GM15510 (cell line): Measurements from ENCODE around the gene HAUS7.

ENCODE experiments used
- POLR2A ChIP-seq: IDR thresholded peaks from 3 replicates; pipeline ENCODE4 v1.6.1; 2011; ENCODE audit warnings: borderline replicate concordance; ENCODE audit not compliant: insufficient read length; ENCODE audit errors: extremely low read depth

Gene HAUS7

DNA sequence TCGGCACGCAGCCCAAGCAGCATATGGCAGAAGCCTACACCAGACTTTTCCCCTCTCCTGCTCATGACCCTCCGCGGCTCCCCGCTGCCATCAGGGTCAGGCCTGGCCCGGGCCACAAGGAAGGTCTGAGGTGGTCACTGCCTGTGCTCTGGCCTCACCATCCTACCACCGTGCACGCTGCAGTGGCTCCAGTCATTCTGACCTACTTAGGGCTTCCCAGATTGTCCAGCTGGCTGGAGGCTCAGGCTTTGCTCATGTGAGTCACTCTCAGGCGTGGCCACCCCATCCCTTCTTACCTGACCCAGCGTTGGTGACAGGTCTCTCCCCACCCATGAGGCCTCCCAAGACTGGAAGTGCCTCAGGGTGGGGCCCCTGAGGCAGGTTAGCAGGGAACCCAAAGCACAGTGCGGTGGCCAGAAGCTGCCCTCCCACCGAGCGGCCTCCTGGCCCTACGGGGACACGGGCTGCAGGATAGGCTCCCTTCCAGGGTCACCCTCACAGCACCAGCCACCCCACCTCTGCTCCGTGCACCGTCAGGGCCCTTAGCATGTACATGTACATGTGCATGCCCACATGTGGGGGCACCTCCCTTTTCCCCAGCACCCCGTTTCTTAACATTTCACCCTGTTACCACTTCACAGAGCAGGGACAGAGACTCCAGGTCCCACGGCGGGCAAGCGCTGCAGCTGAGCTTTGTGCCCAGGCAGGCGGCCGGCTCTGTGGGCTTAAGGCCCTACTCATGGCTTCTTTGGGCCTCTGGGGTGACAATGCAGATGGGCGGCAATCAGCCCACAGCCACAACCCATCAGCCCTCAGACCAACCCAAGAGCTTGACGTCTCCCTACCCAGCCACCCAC is 26.7 kb downstream of the HAUS7 start:
- no peak for TF ChIP-seq POLR2A

DNA sequence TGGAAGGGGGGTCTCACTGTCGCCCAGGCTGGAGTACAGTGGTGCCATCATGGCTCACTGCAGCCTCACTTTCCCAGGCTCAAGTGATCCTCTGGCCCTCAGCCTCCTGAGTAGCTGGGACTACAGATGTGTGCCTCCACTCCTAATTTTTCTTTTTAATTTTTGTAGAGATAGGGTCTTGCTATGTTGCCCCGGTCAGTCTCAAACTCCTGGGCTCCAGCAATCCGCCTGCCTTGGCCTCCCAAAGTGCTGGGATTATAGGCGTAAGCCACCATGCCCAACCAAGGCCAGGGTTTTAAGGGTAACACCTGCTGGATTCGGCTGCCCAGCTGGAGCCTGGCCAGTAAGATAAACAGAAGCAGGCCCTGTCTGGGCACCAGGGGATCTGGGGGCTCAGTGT is 27.9 kb downstream of the HAUS7 start:
- TF ChIP-seq POLR2A, result no peak

DNA sequence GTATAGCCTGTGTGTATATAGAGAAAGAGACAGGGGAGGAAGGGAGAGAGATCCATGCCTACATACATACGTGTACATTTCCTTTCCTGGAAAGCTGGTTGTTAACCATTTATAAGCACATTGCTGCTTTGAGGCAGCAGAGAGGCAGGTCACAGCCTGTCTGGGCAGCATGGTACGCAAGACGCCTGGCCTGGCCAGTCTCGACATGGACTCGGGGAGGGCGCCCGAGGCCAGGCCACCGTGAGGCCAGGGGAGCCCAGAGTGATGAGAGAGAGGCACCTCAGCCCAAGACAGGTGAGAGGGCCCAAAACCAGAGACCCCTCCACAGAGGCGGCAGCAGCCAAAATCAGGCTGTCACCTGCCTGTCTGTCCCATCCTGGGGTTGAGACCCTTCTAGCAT is 28.4 kb downstream of the HAUS7 start:
- no peak for TF ChIP-seq POLR2A

DNA sequence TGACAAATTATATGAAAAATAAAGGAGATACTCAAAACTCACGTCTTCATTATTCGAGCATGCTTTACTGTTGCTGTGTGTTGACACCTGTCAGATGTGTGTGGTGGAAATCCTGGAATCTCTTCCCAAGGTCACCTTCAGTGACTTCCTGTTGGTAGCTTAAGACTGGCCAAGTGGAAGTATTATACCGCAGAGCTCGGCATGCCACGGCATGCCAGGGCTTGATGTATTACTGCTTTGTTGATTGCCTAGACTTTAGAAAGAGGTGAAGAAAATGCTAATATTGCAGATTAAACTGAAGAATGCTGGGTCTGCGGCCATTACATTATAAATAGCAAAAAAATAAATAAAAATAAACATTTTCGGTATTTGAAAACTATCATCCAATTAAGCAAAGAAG is 29.1 kb downstream of the HAUS7 start:
- no peak for TF ChIP-seq POLR2A

DNA sequence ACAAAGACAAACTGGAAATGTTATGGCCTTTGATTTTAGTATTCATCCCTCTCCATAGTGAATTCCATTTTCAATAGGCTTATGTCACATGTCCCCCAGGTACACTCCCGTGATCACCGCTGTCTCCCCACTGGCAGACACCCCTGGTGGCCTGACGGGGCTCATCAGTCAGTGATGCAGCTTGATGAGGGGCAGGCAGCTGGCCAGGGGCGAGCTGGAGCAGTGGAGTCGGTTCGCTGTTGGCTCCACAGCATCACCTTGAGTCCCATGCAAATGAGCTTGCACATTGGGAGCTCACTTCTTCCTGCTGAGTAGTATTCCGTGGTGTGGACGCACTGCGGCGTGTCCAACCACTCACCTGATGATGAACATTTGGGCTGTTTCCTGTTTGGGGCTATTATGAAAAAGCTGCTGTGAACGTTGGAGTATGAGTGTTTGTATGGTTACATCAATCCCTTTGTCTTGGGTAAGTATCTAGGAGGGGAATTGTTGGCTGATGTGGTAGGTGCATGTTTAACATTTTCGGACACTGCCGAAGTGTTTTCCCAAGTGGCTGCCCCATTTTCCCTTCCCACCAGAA is 29.7 kb downstream of the HAUS7 start:
- TF ChIP-seq POLR2A, result no peak

DNA sequence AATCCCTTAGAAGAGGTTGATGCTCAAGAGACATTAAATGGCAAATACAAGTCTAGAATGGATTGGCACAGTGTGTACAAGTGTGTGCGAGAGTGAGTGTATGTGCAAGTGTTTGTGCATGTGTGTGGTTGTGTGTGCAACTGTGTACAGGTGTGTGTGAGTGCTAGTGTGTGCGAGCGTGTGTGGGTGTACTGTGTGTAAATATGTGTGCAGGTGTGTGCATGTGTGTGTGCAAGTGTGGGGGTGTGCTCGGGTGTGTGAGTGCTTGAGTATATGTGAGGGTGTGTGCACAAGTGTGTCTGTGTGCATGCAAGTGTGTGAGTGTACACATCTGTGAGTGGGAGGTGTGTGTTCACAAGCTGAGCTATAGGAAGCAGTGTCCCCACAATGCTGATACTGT is 30.4 kb downstream of the HAUS7 start:
- TF ChIP-seq POLR2A, result no peak

DNA sequence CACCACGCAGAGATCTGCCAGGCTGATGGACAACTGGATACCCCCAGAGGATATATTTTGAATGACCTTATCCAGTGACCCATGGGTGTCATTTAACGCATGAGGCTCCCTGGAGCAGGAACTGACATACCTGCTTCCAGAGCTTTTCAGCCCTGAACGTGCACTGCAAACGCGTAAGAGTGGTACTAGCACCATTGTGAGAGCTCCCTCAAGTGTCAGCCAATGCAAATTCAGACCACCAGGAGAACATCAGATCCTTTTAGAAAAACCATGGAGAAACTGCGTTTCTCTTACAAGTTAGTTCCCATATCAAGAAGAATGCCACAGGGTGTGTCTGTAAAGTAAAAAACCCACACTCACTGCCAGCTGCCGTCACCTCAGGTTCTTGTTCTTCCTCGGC is 31.8 kb downstream of the HAUS7 start:
- TF ChIP-seq POLR2A, result no peak

DNA sequence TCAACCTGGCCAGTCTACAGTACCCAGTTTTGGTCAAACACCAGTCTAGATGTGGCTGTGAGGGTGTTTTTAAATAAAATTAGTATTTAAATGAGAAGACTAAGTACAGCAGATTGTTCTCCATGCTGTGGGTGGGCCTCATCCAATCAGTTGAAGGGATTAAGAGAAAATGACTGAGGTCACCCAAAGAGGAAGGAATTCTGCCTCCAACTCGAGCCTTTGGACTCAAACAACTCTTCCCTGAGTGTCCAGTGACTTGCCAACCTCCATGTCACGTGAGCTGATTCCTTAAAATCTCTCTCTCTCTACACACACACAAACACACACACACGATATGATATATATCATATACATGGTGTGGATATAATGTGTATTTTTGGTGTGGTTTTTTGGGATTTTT is 34.5 kb downstream of the HAUS7 start:
- no peak for TF ChIP-seq POLR2A

DNA sequence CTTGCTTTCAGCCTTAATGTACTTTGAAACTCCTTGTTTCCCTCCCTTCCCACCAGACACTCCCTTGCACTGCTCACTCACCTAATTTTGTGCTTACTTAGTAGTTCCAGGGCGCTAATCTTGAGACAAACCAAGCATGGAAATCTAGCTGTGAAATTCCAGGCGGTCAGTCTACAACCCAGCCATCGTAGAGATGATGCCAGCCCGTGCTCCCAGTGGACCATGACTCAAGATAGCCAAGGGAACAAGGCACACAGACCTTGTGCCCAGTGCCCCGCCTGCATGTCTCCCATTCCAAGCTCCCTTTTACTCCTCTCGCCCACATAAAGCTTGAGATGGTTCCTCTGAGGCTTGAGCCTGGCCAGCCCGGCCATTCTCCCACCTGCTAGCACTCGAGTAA is 35.6 kb downstream of the HAUS7 start:
- no peak for TF ChIP-seq POLR2A

DNA sequence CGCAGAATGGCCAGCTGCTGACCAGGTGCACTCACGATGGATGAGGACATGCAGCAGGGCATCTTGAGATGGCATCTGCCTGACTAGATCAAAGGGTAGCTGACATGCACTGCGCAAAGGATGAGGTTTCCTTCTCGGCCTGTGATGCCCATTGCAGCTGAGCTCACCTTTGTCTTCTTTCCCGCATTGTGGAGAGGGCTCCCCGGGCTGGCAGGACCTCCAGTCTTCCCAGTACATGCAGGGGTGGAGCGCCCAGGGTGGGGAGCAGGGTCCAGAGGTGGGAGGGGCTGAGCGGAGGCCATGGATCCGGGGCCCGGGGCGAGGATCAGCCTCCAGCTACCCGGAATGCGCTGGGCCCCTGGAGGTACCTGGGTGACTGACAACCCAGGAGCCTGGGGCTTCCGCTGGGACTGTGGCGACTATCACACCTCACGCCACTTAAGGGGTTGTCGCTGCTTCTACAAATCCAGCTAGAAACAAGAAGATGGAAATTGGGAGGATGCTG is 36.5 kb downstream of the HAUS7 start:
- no peak for TF ChIP-seq POLR2A

DNA sequence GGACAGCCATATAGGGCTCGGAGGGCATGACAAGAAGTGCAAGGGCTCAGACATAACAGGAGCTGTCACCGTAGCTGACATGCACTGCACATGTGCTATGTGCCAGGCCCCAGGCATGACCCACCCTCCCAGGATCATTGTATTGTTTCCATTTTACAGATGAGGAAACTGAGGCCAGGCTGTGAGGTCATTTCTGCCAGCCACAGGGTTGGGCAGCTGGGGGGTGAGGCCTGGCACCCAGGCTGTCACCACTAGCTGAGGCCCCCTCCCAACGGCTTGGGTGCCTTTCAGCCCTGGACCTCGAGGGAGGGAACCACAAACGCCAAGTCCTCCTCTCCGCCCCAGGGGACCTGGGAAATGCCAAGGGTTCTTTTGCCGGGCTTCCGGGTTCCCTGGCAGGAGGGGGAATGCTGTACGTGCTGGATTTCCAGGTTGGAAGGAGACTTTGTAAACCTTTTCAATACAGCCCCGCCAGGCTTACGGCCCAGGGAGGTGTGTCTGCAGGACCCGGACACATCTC is 37.2 kb downstream of the HAUS7 start:
- no peak for TF ChIP-seq POLR2A

DNA sequence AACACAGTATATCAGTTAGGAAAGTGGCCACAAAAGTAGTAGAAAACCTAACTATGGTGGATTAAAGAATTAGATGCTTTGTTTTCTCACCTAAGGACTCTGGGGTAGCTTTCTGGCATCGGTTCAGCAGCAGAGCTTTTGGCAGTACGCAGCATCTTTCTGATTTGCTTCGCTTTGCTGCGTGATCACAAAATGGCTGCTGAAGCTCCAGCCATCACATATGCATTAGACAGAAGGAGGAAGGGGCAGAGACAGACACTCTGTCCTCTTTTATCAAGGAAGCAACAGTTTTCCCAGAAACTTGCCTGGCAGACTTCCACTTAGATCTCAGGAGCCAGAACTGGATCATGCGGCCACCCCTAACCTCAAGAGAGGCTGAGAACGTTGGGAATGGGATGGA is 39.6 kb downstream of the HAUS7 start:
- no peak for TF ChIP-seq POLR2A

DNA sequence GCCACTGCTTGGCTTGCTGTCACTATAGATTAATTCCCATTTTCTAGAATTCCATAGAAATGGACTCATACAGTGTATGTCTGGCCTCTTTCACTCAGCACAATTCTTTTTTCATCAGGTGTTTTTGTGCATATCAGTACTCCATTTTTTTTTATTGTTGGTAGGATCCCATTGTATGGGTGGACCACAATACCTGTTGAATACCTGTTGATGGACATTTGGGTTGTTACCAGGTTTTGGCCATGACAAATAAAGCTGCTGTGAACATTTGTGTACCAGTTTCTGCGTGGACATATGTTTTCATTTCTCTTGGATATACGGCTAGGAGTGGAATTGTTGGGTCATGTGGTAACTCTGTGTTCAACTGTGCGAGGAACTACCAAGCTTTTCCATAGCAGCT is 44.2 kb downstream of the HAUS7 start:
- no peak for TF ChIP-seq POLR2A

DNA sequence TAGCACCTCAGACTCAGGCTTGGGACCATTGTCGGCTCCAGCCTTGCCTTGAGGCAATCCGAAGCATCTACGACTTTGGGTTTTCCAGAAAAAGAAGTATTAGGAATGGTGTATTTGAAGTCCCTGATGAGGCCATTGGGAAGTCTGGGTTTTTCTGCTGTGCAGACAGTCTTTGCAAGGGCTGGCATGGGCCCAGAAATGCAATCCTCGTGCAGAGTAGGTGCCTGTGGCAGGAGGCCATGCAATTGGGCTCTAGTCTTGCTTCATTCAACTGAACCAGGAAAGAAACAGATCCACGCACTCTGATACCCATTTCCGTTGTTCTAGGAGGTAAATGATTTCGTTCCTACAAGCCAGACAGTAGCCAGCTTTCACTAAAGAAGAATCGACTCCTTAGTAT is 46.7 kb downstream of the HAUS7 start:
- no peak for TF ChIP-seq POLR2A

DNA sequence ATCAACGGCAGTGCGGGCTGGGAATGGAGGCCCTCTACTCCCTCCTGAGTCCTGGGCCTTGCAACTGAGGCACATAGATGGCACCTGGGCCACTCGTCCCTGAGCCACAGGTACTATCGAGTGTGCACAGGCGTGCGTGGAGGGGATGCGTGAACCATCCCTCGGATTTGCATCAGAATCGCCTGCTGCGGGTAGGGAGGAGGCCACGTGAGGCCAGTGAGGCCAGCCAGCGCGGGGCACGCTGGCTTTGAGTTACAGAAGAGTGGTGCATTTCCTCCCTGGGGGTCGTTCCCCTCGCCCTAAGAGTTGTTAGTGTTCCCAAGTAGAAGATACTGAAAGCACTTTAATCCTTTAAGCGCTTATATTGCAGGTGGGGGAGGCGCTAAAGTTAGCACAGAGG is 48.5 kb downstream of the HAUS7 start:
- TF ChIP-seq POLR2A, result no peak

DNA sequence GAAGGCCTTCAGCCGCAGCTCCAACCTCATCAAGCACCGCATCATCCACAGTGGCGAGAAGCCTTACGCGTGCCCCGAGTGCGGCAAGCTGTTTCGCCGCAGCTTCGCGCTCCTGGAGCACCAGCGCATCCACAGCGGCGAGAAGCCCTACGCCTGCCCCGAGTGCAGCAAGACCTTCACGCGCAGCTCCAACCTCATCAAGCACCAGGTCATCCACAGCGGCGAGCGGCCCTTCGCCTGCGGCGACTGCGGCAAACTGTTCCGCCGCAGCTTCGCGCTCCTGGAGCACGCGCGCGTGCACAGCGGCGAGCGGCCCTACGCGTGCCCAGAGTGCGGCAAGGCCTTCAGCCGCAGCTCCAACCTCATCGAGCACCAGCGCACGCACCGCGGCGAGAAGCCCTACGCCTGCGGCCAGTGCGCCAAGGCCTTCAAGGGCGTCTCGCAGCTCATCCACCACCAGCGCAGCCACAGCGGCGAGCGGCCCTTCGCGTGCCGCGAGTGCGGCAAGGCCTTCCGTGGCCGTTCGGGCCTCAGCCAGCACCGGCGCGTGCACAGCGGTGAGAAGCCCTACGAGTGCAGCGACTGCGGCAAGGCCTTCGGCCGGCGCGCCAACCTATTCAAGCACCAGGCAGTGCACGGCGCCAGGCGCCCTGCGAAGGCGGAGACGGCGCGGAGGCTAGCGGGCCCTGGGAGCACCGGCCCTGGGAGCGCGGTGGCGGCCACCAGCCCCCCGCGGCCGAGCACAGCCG is 49.4 kb downstream of the HAUS7 start:
- TF ChIP-seq POLR2A, result no peak

DNA sequence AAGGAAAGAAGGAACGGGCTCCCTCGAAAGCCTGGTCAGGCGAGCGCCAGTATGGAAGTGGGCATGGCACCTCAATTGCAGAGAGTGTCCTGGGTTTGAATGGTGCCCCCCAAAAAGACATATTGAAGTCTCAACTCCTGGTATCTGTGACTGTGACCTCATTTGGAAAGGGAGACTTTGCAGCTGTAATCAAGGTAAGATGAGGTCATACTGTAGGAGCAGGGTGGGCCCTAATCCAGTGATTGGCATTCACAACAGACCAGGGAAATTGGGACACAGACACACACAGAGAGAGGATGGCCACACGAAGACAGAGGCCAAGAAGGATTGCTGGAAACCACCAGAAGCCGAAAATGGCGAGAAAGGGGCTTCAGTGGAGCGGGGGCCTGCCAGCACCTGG is 52.7 kb downstream of the HAUS7 start:
- TF ChIP-seq POLR2A, result no peak
